ENCODE data around the gene ZNF771.

Gene ZNF771

GRCh38 chr16:30399435-30400186 lies 7.8 kb upstream of the ZNF771 start:
- no peak for DNase-seq

DNA sequence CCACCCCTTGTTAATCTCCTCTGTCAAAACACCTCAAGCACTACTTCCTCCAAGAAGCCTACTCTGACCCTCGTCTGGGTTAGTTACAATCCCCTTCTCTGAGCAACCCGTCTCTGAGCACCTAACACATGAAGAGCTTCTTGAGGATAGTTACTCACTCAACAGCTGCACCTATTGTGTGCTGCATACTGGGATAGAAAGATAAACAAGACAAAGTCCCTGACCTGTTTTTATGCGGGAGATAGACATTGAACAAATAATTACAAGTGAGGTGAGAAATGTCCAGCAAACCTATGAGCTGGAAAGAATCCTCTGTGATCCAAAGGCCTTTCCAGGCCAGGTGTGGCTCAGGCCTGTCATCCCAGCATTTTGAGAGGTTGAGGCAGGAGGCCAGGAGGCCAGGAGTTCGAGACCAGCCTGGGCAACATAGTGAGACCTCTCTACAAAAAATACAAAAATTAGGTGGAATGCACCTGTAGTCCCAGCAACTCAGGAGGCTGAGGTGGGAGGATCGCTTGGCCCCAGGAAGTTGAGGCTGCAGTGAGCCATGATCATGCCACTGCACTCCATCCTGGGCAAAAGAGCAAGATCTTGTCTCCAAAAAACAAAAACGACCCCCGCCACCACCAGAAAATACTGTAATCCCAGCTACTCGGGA lies 5.5 kb upstream of the ZNF771 start:
- DNase-seq, result no peak

DNA sequence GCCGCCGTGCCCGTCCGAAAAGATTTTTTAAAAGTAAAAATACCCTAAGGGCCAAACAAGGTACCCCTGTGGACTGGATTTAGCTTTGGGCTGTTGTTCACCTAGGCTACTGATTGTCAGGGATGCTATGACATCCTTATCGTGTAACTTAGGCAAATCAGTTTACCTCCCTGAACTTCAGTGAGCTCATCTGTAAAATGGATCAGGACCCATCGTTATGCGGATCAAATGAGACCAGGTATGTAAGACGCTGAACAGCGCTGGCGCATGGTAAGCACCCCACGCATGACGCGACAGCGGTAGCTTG lies 658 bp upstream of the ZNF771 start:
- DNase-seq, result no peak

DNA sequence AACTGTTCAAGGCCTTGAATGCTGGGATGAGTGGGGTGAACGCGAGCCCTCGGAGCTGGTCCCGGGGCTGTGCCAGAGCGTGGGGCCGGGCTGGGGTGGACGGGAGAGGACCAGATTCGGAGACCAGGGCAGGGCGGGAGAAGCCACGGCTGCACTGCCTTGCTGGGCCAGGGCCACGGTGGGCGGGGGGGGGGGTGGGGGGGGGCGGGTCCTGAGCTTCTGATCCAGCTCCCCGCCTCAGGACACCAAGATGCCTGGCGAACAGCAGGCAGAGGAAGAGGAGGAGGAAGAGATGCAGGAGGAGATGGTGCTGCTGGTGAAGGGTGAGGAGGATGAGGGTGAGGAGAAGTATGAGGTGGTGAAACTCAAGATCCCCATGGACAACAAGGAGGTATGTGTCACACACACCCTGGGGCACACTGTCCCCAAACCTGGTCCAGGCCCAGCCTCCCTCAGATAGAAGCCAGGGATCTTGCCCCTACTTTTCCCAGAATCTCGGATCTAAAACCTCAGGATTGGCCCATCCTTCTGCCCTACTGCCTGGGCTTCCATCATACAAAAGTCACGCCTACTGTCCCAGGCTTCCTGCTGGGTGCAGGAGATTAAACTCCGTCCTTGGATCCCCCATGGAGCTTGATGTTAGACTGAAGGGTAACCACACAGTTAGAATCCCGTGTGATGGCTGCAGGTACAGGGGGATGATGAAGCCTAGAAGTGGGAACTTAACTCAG lies 563 bp downstream of the ZNF771 start:
- no peak for DNase-seq

DNA sequence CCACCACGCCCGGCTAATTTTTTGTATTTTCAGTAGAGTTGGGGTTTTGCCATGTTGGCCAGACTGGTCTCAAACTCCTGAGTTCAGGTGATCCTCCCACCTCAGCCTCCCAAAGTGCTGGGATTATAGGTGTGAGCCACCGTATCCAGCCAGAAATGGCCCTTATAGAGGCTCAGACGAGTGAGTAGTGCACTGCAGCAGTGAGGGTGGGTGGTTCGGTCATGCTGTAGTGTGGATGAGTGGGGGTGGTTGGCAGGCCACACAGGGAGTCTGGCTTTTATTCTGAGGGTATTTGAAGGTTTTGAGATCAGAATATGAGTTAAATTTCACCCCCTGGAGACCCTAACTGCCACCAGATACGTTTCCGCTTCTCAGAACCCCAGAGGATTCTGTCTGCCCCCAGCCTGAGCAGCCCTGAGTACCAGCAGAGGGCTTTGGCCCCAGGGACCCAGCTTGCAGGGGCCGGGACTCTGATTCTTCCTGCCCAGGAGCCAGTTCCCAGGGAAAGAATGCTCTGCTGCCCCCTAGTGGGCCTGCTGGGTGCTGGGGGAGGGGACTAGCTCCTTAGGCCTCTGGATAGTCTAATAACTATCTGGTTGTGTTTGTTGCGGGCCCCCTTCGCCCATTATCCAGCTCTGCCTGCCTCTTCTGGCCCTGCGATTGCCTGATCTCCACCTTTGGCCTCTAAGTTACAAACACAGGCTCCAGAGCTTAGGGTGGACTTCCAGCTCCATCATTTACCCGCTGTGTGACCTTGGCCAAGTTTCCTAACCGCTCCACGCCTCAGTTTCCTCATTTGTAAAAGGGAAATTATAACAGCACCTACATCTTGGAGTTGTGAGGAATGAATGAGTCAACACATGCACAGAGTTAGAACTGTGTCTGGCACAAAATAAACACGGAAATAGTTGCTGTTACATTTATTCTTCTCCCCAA lies 2.0 kb downstream of the ZNF771 start:
- DNase-seq, result peak; percentile 98

DNA sequence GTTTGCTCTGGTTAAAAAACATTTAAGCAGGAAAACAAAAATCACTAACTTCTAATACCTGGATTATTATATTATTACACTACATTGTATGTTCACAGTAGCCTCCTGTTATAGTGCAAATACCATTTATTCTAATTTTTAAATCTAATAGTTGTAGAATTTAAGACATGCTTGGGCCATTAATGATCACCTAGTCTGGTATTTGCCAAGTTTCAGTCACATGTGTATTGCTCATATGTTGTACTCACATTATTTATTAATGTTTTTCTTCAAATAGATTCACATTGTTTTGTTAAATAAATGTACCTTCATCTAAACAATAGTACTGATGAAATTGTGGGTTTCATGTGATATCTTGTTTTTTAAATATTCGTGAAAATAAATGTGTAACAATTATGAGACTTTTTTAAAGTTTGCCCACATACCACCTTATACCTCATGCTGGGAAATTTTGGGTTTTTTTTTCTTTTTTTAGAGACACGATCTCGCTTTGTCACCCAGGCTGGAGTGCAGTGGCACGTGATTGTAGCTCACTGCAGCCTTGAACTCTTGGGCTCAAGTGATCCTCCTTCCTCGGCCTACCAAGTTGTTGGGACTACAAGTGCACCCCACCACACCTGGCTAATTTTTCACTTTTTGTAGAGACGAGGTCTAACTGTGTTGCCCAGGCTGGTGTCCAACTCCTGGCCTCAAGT lies 5.9 kb downstream of the ZNF771 start:
- DNase-seq, result no peak

DNA sequence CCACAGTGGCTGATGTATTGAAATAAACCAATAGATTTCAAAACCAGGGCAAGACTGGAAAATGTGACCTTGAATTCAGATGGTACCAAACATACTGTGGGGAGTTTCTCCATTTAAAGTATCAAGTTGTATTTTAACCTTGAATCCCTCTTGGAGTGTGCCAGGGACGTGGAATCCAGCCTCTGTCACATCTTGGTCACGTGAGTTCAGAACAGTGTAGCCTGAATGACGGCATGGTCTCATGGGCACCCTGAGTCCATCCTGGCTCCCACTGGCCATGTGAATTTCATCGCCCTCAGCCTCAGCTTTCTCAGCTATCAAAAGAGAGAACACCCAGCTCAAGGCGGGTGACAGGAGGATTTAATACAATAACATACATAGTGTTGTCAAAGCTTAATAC lies 6.8 kb downstream of the ZNF771 start:
- no peak for DNase-seq

- DNase-seq, result no peak
These were observed 8.7 kb downstream of the ZNF771 start for GRCh38 chr16:30416047-30416603.

DNA sequence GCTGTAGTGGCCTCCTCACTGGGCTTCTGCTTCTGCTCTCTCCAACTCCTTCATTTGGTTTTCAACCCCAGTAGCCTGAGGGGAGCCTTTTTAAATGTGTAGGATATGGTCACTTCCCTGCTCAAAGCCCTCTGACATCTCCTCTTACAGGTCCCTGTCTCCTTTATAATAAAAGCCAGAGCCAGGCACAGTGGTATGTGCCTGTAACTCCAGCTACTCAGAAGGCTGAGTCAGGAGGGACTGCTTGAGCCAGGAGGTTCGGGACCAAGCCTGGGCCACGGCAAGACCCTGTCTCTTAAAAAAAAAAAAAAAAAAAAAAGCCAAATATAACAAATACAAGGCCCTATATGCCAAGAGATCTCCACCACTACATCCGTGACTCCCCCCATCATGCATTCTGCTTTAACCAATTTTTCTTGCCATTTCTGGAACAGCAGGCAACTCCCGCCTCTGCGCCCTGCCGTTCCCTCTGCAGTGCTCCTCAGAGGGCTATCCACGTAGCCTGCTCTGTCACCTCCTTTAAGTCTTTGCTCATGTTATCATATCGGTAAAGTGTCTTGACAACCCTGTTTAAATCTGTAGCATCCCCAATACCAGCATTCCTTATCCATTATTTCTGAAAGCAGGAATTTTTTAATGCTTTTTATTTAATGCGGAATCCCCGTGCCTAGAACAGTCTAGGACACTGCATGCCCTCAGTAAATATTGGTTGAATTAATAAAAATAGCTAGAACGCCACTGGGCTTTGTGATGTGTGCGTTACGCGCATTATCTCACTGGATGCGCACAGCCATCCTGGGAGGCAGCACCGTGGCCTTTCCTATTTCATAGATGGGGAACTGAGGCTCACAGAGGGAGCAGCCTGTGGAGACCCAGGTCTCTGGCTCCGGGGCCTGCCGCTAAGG lies 9.5 kb downstream of the ZNF771 start:
- no peak for DNase-seq

- peak; percentile 95 for DNase-seq
These were observed 10.3 kb downstream of the ZNF771 start for GRCh38 chr16:30417529-30418349.

GRCh38 chr16:30418350-30419181 lies 11.2 kb downstream of the ZNF771 start:
- DNase-seq, result no peak

- DNase-seq, result no peak
These were observed 13.6 kb downstream of the ZNF771 start for GRCh38 chr16:30421010-30421409.

DNA sequence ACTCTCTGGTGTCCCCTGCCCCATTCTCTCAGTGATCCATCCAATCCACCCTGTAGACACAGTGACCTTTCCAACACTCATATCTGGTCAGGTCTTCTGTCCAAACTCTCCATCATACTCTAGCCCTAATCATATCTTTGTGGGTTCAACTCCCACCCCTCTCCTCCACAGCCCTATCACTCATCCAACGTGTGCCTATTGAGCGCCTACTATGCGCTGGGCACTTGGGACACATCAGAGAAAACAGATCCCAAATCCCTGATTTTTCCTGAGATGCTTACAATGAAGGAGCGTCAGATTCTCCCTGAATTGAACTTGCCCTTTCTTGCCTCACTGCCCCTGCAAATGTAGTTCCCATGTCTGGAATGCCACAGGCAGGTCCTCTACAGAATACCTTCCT lies 20.6 kb downstream of the ZNF771 start:
- DNase-seq, result no peak

DNA sequence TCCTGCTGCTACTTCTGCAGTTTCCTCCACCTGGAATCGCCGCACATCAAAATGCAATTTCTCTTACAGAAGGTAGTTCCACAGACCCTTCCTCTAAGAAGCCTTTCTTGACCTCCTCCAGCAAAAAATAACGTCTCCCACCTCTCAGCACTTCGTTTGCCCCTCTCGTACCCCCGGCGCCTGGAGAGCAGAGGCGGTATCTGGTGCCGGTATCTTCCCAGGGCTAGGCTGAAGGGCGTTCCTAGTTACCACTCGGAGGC lies 21.9 kb downstream of the ZNF771 start:
- DNase-seq, result no peak

- peak; percentile 98 for DNase-seq
These were observed 22.4 kb downstream of the ZNF771 start, which contains the start of gene DCTPP1 for GRCh38 chr16:30429678-30430427. DCTPP1 (minus strand) TSS chr16:30430030; CDS start chr16:30429980, 50 bp downstream.

DNA sequence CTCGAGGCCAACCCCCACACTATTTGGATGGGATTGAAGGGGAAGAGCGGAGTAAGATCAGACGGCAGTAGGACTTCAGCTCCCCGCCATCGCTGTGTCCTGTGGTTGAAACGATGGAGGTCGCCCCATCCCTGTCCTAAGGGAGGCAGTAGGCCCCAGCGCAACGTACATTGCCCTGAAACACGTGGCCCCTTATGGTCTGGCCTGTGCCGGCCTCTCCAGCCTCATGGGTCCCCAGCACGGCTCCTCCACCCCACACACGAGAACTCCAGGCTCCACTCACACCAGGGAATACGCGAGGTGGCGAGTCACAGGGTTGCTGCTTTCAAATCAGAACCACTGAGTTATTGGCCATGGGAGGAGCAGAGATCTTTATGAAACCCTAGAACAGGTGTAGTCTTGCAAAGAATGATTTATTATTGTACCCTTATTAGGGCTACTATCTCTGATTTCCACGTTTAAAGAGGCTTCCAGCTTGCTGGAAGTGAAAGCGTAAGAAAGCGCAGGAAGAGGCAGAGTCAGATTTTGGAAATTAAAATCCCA lies 23.1 kb downstream of the ZNF771 start:
- DNase-seq, result no peak

- DNase-seq, result peak; percentile 78
These were observed 27.4 kb downstream of the ZNF771 start for GRCh38 chr16:30434852-30435251.

GRCh38 chr16:30437511-30438046 lies 30.2 kb downstream of the ZNF771 start:
- no peak for DNase-seq
